ENCODE measurements around the gene ITGAL.
"Not testable (repeated sequence)": the region's sequence is repeated elsewhere in the genome, so short reads cannot be mapped to it uniquely, and the experiment has no call there.

Gene ITGAL

GRCh38 chr16:30458561-30459394 is 13.8 kb upstream of the ITGAL start:
- peak; percentile 76 to 79 for DNase-seq

- DNase-seq = no peak
Measured at GRCh38 chr16:30459456-30459855, 13.1 kb upstream of the ITGAL start.

GRCh38 chr16:30461426-30461825 is 11.1 kb upstream of the ITGAL start:
- not testable (repeated sequence) for DNase-seq

- DNase-seq = no peak
Measured at GRCh38 chr16:30464078-30464477, 8.5 kb upstream of the ITGAL start.

- DNase-seq = no peak
Measured at GRCh38 chr16:30470170-30470512, 2.4 kb upstream of the ITGAL start.

- no peak for DNase-seq
Measured at GRCh38 chr16:30470632-30470995, 1.9 kb upstream of the ITGAL start.

- DNase-seq = peak; percentile 52 to 53
Measured at GRCh38 chr16:30473231-30474073, 910 bp downstream of the ITGAL start.

- DNase-seq = no peak
Measured at GRCh38 chr16:30474074-30474452, 1.5 kb downstream of the ITGAL start.

GRCh38 chr16:30474684-30475083 is 2.1 kb downstream of the ITGAL start:
- no peak for DNase-seq

- no peak for DNase-seq
Measured at GRCh38 chr16:30476991-30477390, 4.4 kb downstream of the ITGAL start.

- not testable (repeated sequence) for DNase-seq
Measured at GRCh38 chr16:30477773-30478172, 5.2 kb downstream of the ITGAL start.

GRCh38 chr16:30478766-30479478 is 6.4 kb downstream of the ITGAL start:
- DNase-seq = no peak

GRCh38 chr16:30481381-30481780 is 8.8 kb downstream of the ITGAL start:
- DNase-seq = no peak

GRCh38 chr16:30482366-30482765 is 9.8 kb downstream of the ITGAL start:
- no peak for DNase-seq

- DNase-seq = no peak
Measured at GRCh38 chr16:30484887-30485286, 12.3 kb downstream of the ITGAL start.

GRCh38 chr16:30485818-30486436 is 13.4 kb downstream of the ITGAL start:
- DNase-seq = no peak

GRCh38 chr16:30488764-30489605 is 16.4 kb downstream of the ITGAL start:
- no peak for DNase-seq

- no peak for DNase-seq
Measured at GRCh38 chr16:30490210-30490609, 17.7 kb downstream of the ITGAL start.

GRCh38 chr16:30491229-30491628 is 18.7 kb downstream of the ITGAL start:
- no peak for DNase-seq

GRCh38 chr16:30491744-30492308 is 19.3 kb downstream of the ITGAL start:
- DNase-seq = peak in 1 of 2 donors; percentile 17

- no peak for DNase-seq
Measured at GRCh38 chr16:30493941-30494488, 21.5 kb downstream of the ITGAL start.
